PFSK-1 (cell line): ENCODE results near the gene TFDP2.

ENCODE experiments used
- FOXP2 ChIP-seq: optimal IDR thresholded peaks from 2 replicates; pipeline ENCODE3; 2011; ENCODE audit warnings: borderline replicate concordance, control low read depth, inconsistent platforms; ENCODE audit not compliant: insufficient read depth; ENCODE audit errors: extremely low read length, extremely low read depth
- POLR2AphosphoS5 ChIP-seq: IDR thresholded peaks from 2 replicates; pipeline ENCODE4 v1.6.1; 2012; ENCODE audit warnings: low read depth, mild to moderate bottlenecking, control low read depth, low read length, moderate library complexity
- REST ChIP-seq, 2 experiments: IDR thresholded peaks; 2 replicates each; pipeline versions ENCODE4 v1.6.1 to v1.8.0; 2011 to 2012; ENCODE audit warnings: low read depth in 2 of 2, low read length in 2 of 2, control low read depth in 1 of 2, inconsistent platforms in 1 of 2, mild to moderate bottlenecking in 1 of 2, moderate library complexity in 1 of 2; ENCODE audit not compliant: insufficient read depth in 1 of 2
- SIN3A ChIP-seq: IDR thresholded peaks from 2 replicates; pipeline ENCODE4 v1.6.1; 2012; ENCODE audit warnings: mild to moderate bottlenecking, low read length, moderate library complexity, borderline replicate concordance; ENCODE audit not compliant: insufficient read depth
- TAF1 ChIP-seq: IDR thresholded peaks from 2 replicates; pipeline ENCODE4 v1.6.1; 2012; ENCODE audit warnings: low read length, control low read depth, borderline replicate concordance; ENCODE audit not compliant: insufficient read depth

Gene TFDP2

GRCh38 chr3:141933421-141934300 is 215.7 kb downstream of the TFDP2 start:
- TF ChIP-seq REST (IDR thresholded peaks at IDR 0.05; ENCODE audit: insufficient read depth in 1 of 2, low read depth in 2 of 2, low read length in 2 of 2) (no peak), FOXP2 (no peak)

GRCh38 chr3:141930801-141931200 is 218.5 kb downstream of the TFDP2 start:
- TF ChIP-seq TAF1 (no peak), REST (IDR thresholded peaks at IDR 0.05; ENCODE audit: insufficient read depth in 1 of 2, low read depth in 2 of 2, low read length in 2 of 2) (no peak), SIN3A (no peak), POLR2AphosphoS5 (no peak), FOXP2 (no peak)

GRCh38 chr3:141929341-141929995 is 219.9 kb downstream of the TFDP2 start:
- TF ChIP-seq FOXP2 (no peak), REST (IDR thresholded peaks at IDR 0.05; ENCODE audit: insufficient read depth in 1 of 2, low read depth in 2 of 2, low read length in 2 of 2) (no peak), TAF1 (no peak), SIN3A (no peak), POLR2AphosphoS5 (no peak)

- TF ChIP-seq REST (IDR thresholded peaks at IDR 0.05; ENCODE audit: insufficient read depth in 1 of 2, low read depth in 2 of 2, low read length in 2 of 2) (no peak), POLR2AphosphoS5 (no peak), SIN3A (no peak), TAF1 (no peak), FOXP2 (no peak)
Observed at GRCh38 chr3:141928631-141929270, 220.6 kb downstream of the TFDP2 start.
